H1 (cell line): ENCODE measurements around the gene ITSN1. TPM values are rescaled to one million over a fixed set of nuclear protein-coding genes. Genes with fewer than 3 reads are reported as not detected.

Experiments
- polyA plus RNA-seq, 7 experiments: library from polyadenylated mRNA; depleted of rRNA in 3 of 7; stranded (reverse) in 5 of 7; unstranded in 2 of 7; fragments of >200 nt in 5 of 7; fragments of 200-250 nt in 2 of 7; gene quantifications; 1 replicate in 5 of 7; 2 replicates in 1 of 7; 4 replicates in 1 of 7; pipeline versions ENCODE4 v1.2.1 to v1.2.3, GENCODE V29; 2011 to 2013; ENCODE audit warnings: missing spikeins in 2 of 7, mixed read lengths in 2 of 7
- total RNA-seq: library from RNA; stranded (reverse); fragmentation: NEBNext Ultra II Directional; extraction: Animal tissue kit (Norgen Biotek cat#: 25700); gene quantifications from 2 replicates; pipeline ENCODE4 v1.2.1, GENCODE V29; 2021
- TF ChIP-seq, protein P1 (sequence below): fragments of 300-600 bp; sonication (generic); IDR thresholded peaks from 2 replicates; pipeline ENCODE4 v1.7.1; 2012; ENCODE audit warnings: low read length, moderate library complexity, mild to moderate bottlenecking, inconsistent platforms; ENCODE audit not compliant: insufficient replicate concordance

The ITSN1 gene
- total and polyA plus RNA-seq, 2 of the 8 experiments (the other 6 are each of a cell fraction or from before 2014, with no cell fraction given) = 60.8 to 78.1 TPM

DNA sequence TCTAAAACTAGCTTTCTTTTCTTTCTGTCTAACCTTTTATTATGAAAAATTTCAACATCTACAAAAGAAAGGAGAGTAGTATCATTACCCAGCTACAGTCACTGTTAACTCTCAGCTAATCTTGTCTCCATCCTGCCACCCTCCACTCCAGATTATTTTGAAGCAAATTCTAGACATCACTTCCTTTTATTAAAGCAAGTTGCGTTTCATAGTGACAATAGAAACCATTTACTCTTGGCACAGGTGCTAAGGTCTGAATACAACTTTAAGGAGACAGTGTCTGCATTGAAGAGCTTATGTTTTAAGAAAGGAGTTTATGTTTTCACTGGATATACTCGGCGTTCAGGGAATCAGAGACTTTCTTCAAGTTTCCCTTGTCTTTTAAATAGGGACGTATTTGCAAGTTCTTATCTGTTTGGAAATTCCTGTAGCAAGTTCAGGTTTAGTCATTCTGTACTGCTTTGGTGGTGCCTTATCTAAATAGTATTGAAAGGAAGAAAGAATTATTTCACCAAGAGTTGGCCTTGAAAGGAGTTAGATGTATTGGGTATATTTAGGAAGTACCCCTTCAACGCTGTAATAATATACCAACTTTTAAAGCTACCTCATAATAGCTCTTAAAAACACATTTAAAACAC is 42.7 kb downstream of the ITSN1 start (continued):
- TF ChIP-seq, protein P1, sequence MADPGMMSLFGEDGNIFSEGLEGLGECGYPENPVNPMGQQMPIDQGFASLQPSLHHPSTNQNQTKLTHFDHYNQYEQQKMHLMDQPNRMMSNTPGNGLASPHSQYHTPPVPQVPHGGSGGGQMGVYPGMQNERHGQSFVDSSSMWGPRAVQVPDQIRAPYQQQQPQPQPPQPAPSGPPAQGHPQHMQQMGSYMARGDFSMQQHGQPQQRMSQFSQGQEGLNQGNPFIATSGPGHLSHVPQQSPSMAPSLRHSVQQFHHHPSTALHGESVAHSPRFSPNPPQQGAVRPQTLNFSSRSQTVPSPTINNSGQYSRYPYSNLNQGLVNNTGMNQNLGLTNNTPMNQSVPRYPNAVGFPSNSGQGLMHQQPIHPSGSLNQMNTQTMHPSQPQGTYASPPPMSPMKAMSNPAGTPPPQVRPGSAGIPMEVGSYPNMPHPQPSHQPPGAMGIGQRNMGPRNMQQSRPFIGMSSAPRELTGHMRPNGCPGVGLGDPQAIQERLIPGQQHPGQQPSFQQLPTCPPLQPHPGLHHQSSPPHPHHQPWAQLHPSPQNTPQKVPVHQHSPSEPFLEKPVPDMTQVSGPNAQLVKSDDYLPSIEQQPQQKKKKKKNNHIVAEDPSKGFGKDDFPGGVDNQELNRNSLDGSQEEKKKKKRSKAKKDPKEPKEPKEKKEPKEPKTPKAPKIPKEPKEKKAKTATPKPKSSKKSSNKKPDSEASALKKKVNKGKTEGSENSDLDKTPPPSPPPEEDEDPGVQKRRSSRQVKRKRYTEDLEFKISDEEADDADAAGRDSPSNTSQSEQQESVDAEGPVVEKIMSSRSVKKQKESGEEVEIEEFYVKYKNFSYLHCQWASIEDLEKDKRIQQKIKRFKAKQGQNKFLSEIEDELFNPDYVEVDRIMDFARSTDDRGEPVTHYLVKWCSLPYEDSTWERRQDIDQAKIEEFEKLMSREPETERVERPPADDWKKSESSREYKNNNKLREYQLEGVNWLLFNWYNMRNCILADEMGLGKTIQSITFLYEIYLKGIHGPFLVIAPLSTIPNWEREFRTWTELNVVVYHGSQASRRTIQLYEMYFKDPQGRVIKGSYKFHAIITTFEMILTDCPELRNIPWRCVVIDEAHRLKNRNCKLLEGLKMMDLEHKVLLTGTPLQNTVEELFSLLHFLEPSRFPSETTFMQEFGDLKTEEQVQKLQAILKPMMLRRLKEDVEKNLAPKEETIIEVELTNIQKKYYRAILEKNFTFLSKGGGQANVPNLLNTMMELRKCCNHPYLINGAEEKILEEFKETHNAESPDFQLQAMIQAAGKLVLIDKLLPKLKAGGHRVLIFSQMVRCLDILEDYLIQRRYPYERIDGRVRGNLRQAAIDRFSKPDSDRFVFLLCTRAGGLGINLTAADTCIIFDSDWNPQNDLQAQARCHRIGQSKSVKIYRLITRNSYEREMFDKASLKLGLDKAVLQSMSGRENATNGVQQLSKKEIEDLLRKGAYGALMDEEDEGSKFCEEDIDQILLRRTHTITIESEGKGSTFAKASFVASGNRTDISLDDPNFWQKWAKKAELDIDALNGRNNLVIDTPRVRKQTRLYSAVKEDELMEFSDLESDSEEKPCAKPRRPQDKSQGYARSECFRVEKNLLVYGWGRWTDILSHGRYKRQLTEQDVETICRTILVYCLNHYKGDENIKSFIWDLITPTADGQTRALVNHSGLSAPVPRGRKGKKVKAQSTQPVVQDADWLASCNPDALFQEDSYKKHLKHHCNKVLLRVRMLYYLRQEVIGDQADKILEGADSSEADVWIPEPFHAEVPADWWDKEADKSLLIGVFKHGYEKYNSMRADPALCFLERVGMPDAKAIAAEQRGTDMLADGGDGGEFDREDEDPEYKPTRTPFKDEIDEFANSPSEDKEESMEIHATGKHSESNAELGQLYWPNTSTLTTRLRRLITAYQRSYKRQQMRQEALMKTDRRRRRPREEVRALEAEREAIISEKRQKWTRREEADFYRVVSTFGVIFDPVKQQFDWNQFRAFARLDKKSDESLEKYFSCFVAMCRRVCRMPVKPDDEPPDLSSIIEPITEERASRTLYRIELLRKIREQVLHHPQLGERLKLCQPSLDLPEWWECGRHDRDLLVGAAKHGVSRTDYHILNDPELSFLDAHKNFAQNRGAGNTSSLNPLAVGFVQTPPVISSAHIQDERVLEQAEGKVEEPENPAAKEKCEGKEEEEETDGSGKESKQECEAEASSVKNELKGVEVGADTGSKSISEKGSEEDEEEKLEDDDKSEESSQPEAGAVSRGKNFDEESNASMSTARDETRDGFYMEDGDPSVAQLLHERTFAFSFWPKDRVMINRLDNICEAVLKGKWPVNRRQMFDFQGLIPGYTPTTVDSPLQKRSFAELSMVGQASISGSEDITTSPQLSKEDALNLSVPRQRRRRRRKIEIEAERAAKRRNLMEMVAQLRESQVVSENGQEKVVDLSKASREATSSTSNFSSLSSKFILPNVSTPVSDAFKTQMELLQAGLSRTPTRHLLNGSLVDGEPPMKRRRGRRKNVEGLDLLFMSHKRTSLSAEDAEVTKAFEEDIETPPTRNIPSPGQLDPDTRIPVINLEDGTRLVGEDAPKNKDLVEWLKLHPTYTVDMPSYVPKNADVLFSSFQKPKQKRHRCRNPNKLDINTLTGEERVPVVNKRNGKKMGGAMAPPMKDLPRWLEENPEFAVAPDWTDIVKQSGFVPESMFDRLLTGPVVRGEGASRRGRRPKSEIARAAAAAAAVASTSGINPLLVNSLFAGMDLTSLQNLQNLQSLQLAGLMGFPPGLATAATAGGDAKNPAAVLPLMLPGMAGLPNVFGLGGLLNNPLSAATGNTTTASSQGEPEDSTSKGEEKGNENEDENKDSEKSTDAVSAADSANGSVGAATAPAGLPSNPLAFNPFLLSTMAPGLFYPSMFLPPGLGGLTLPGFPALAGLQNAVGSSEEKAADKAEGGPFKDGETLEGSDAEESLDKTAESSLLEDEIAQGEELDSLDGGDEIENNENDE = peak; percentile 88
